Ectodermal cell (in vitro differentiated cells): Measurements from ENCODE around the gene EPHB2.

ENCODE experiments used
- H3K27ac ChIP-seq: 2 replicates; pipeline ENCODE4 v1.7.0; 2013; ENCODE audit warnings: mild to moderate bottlenecking, low read depth, low read length; ENCODE audit not compliant: insufficient read depth, poor library complexity, severe bottlenecking
- H3K27me3 ChIP-seq: 2 replicates; pipeline ENCODE4 v1.7.0; 2013; ENCODE audit warnings: mild to moderate bottlenecking, low read length; ENCODE audit not compliant: insufficient read depth, control insufficient read depth, poor library complexity, severe bottlenecking
- H3K36me3 ChIP-seq: one replicate; pipeline ENCODE4 v1.7.0; 2013; ENCODE audit warnings: low read length; ENCODE audit not compliant: control insufficient read depth, insufficient read depth
- H3K4me1 ChIP-seq: one replicate; pipeline ENCODE4 v1.7.0; 2013; ENCODE audit warnings: low read length; ENCODE audit not compliant: control insufficient read depth, insufficient read depth
- H3K4me3 ChIP-seq: 2 replicates; pipeline ENCODE4 v1.7.0; 2013; ENCODE audit warnings: low read depth, low read length, control low read depth; ENCODE audit not compliant: insufficient read depth
- H3K9me3 ChIP-seq: 2 replicates; pipeline ENCODE4 v1.7.0; 2013; ENCODE audit warnings: mild to moderate bottlenecking, low read length, moderate library complexity; ENCODE audit not compliant: control insufficient read depth
- WGBS, 2 experiments: methylation state at CpG; one replicate each; pipeline ENCODE4 v1.1.7; 2013; ENCODE audit warnings: missing lambda C conversion rate in 2 of 2; 5-methylcytosine and 5-hydroxymethylcytosine counted together

EPHB2 gene

DNA sequence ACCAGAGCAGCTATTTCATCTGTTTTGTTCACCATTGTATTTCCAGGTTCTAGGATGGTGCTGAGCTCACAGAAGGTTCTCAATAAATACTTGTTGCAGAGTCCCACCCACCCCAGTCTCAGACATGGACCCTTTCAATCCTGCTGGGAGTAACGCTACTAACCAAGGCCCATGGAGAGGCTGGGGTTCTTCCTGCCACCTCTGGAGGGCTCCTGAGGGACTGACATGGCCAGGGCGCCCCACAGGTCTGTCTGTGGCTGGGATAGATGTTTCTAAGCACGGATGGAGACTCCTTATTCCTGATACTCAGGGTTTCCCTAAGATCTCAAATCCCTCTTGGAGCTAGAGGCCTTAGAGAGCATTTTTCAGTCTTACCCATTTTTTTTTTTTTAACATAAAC, 87.4 kb downstream of the EPHB2 start:
- Histone ChIP-seq H3K36me3 (no peaks in the 10 kb centered on the region), H3K4me3 (no peak overlapping the region), H3K27me3 (no peaks in the 10 kb centered on the region), H3K9me3 (no peaks in the 10 kb centered on the region), H3K27ac (no peak overlapping the region), H3K4me1 (peaks cover 44% of the 10 kb centered on the region)
- WGBS, 2 experiments: 84 to 85% methylated on average over 3 of the region's 3 CpGs

DNA sequence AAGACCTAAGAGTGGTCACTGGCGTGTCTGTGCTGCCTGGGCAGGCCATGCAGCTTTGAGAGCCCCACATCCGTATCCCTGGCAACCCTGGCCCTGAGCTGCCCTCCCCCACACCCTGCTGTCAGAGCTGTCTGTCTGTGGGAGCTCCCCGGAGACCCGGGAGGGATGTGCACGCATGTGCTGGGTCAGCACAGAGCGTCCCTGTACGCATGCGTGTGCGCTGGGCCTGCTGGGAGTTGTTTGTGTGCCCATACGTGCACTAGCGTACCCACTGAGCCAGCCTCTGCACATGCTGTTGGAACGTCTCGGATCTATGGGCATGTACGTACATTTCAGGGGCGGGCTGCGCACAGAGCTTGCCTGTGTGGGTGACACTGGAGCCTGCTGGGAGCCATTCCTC, 89.3 kb downstream of the EPHB2 start:
- 87 to 88% methylated on average over 16 of the region's 16 CpGs for WGBS, 2 experiments
- no peak overlapping the region for H3K4me3 ChIP-seq
- H3K27me3 ChIP-seq: no peaks in the 10 kb centered on the region
- peaks cover 55% of the 10 kb centered on the region for H3K4me1 ChIP-seq
- no peaks in the 10 kb centered on the region for H3K9me3 ChIP-seq
- no peaks in the 10 kb centered on the region for H3K36me3 ChIP-seq
- H3K27ac ChIP-seq: no peak overlapping the region

DNA sequence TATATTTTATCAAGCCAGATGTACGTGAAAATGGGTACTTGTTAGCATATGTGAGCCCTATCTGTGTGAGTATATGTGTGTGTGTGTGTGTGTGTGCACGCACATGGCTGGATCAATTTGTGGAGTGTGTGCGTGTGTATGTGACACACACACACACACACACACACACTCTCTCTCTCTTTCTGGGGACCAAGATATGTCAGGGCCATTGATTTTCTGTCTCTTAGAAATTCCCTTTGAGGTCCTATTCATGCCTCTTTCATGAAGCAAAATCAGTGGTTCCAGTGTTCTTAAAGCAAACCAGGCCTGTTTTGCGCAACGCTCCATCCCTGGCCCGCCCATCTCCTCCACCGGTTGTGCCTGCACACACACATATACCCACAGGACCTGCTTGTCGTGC, 90.0 kb downstream of the EPHB2 start:
- no peak overlapping the region for H3K4me3 ChIP-seq
- no peaks in the 10 kb centered on the region for H3K9me3 ChIP-seq
- H3K4me1 ChIP-seq: peaks cover 62% of the 10 kb centered on the region
- no peak overlapping the region for H3K27ac ChIP-seq
- WGBS, 2 experiments: 89 to 95% methylated on average over 7 to 8 of the region's 8 CpGs
- no peaks in the 10 kb centered on the region for H3K27me3 ChIP-seq
- H3K36me3 ChIP-seq: no peaks in the 10 kb centered on the region

DNA sequence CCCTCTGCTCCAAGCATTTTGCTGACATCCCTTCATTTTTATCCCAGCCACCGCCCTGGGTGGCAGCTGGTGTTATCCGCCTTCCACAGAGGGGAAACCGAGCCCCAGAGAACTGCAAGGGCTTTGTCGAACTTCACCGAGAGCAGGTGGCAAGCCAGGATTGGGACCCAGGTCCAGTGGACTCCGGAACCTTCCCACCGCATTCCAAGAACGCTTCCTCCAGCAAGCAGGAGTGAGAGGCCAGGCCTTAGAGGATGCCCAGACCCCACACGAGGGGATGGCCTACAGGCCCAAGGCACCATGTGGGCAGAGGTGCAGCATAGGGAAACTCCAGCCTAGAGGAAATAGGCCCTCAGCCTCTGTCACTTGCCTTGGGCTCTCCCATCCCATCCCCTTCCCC, 90.7 kb downstream of the EPHB2 start:
- H3K27ac ChIP-seq: peak overlapping the region; percentile 79
- H3K27me3 ChIP-seq: no peaks in the 10 kb centered on the region
- WGBS, 2 experiments: 88 to 89% methylated on average over 9 of the region's 9 CpGs
- no peak overlapping the region for H3K4me3 ChIP-seq
- peaks cover 69% of the 10 kb centered on the region for H3K4me1 ChIP-seq
- H3K9me3 ChIP-seq: no peaks in the 10 kb centered on the region
- no peaks in the 10 kb centered on the region for H3K36me3 ChIP-seq

DNA sequence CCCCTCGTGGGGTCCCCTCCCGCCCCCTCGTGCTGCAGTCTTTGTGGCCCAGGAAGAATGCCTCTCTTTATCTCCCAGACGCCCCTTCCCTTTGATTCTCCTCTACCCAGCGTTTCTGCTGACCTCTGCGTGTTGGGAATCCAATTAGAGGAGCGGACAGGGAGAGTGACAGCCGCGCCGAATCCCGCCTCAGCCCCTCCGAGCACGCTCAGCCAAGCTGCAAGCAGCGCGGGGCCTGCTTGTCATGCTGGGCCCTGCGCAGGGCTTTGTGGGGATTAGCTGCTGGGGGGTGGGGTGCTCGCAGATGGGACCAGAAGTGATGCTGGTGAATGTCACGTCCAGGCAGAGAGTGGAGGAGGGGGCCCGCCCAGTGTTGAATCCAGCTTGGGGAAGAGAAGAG, 91.1 kb downstream of the EPHB2 start:
- H3K9me3 ChIP-seq: no peaks in the 10 kb centered on the region
- no peaks in the 10 kb centered on the region for H3K36me3 ChIP-seq
- H3K27ac ChIP-seq: peak overlapping the region; percentile 79
- 7 to 9% methylated on average over 19 of the region's 19 CpGs for WGBS, 2 experiments
- no peak overlapping the region for H3K4me3 ChIP-seq
- peaks cover 73% of the 10 kb centered on the region for H3K4me1 ChIP-seq
- no peaks in the 10 kb centered on the region for H3K27me3 ChIP-seq

DNA sequence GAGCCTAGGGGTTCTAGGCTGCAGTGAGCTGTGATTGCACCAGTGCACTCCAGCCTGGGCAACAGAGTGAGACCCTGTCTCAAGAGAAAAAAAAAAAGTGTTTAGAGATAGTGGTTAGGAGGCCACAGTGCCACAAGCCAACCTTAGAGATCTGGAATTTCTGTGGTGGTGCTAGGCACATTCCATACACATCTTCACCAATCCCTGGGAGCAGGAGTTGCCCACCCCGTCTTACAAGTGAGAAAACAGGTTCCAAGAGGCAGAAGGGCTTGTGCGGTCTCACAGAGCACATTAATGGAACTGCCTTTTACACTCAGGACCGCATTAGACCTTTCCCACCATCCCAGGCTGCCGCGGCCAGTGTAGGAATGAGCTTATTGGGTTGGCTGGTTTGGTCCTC, 93.2 kb downstream of the EPHB2 start:
- H3K27ac ChIP-seq: no peak overlapping the region
- WGBS, 2 experiments: 89 to 92% methylated on average over 5 of the region's 5 CpGs
- peaks cover 85% of the 10 kb centered on the region for H3K4me1 ChIP-seq
- no peaks in the 10 kb centered on the region for H3K9me3 ChIP-seq
- H3K27me3 ChIP-seq: no peaks in the 10 kb centered on the region
- no peaks in the 10 kb centered on the region for H3K36me3 ChIP-seq
- H3K4me3 ChIP-seq: no peak overlapping the region

DNA sequence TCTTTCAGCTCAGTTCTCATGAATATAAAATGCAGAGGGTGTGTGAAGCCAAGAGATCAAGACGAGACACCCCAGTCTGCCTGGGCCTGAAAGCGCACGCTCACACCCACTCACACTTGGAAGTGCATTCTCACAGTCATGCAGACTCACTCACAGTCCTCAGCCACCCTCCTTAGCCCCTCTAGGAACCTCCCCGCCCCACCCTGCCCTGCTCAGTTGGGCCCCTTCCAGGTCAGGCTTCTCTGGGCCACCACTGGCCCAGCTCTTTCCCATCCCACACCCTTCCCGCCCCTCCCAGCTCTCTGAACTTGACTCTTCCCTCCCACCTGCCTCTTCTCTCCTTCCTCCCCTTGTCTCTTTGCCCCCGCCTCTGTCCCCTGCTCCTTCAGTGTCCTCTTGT, 93.8 kb downstream of the EPHB2 start:
- Histone ChIP-seq H3K4me1 (peaks cover 82% of the 10 kb centered on the region), H3K4me3 (no peak overlapping the region), H3K27ac (no peak overlapping the region), H3K9me3 (no peaks in the 10 kb centered on the region), H3K36me3 (no peaks in the 10 kb centered on the region), H3K27me3 (no peaks in the 10 kb centered on the region)
- 66 to 74% methylated on average over 6 of the region's 6 CpGs for WGBS, 2 experiments

DNA sequence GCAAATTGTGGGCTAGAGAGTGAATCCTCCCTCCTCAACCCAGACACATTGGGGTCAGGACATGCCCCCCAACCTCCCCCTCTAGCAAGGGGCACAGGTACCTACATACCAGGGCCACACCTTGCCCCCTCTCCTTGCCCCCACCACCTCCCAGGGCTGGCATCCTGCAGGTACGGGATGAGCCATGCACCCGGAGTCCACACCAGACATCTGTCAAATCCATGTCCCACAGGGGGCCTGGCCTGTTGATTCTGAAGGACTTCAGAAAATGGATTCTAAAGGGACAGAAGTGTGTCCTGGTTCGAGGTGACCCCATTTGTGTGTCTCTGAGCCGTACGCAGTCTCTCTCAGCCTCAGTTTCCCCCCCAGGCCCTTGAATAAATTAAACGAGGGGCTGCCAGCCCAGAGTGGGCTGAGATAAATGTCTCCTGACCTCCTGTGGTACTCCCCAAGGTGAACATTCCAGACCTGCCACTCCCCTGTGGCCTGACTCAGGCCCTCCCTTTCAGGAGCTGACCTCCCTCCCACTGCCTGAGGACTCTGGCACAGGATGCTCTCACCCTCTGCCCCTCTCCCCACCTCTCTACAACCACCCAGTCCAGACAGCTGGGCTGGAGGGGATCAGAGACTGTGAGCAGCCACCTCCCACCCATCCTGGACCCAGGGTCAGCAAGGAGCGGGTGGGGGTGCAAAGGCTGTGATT, 94.5 kb downstream of the EPHB2 start:
- H3K27me3 ChIP-seq: no peaks in the 10 kb centered on the region
- no peaks in the 10 kb centered on the region for H3K36me3 ChIP-seq
- H3K9me3 ChIP-seq: no peaks in the 10 kb centered on the region
- no peak overlapping the region for H3K4me3 ChIP-seq
- 68 to 74% methylated on average over 7 of the region's 7 CpGs for WGBS, 2 experiments
- peaks cover 75% of the 10 kb centered on the region for H3K4me1 ChIP-seq
- H3K27ac ChIP-seq: no peak overlapping the region

DNA sequence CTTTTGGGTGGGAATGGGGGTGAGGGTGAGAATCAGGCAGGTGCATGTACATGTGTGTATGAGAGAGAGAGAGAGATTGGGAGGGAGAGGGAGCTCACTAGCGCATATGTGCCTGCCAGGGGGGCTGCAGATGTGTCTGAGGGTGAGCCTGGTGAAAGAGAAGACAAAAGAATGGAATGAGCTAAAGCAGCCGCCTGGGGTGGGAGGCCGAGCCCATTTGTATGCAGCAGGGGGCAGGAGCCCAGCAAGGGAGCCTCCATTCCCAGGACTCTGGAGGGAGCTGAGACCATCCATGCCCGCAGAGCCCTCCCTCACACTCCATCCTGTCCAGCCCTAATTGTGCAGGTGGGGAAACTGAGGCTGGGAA, 95.0 kb downstream of the EPHB2 start:
- Histone ChIP-seq H3K4me1 (peaks cover 70% of the 10 kb centered on the region), H3K9me3 (no peaks in the 10 kb centered on the region), H3K36me3 (no peaks in the 10 kb centered on the region), H3K4me3 (no peak overlapping the region), H3K27me3 (no peaks in the 10 kb centered on the region), H3K27ac (no peak overlapping the region)
- 15% methylated on average over 4 of the region's 4 CpGs for WGBS, 2 experiments

DNA sequence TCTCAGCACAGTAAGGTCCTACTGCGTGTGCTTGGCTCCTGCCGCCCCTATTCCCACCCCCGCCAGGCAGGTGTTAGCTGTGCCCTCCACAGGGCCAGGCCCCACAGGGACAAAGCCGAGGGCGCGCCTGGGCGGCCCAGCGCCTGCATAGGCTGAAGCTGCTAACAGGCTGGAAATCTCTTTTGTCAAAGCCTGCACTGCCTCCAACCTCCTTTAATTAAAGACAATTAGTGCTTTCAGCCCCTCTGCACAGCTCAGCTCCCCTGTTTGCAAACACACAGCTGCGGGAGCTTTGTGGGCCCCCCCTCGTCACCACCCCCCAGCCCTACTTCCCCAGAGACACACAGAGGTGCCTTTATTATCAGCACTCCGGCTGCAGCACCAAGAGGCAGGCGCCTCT, 95.9 kb downstream of the EPHB2 start:
- no peaks in the 10 kb centered on the region for H3K36me3 ChIP-seq
- WGBS, 2 experiments: 19 to 28% methylated on average over 12 of the region's 12 CpGs
- H3K27me3 ChIP-seq: no peaks in the 10 kb centered on the region
- peak overlapping the region; percentile 76 for H3K27ac ChIP-seq
- H3K4me3 ChIP-seq: no peak overlapping the region
- no peaks in the 10 kb centered on the region for H3K9me3 ChIP-seq
- peaks cover 61% of the 10 kb centered on the region for H3K4me1 ChIP-seq

DNA sequence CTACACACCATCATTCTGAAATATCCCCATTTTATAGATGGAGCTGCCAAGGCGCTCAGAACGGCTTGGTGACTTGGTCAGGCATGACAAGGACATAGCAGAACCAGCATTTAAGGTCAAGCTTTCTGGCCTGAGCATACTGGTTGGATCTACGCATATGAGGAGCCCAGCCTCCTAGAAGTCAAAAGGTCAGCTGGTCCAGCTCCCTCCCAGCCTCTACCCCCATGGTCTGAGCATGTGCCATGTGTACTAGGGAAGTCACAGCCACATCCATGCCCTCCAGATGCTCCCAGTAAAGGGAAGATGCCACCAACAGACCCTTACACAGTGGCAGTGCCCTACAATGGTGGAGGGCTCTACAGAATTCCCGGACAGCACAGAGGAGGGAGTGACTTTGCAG, 96.7 kb downstream of the EPHB2 start:
- Histone ChIP-seq H3K4me1 (peaks cover 53% of the 10 kb centered on the region), H3K27me3 (no peaks in the 10 kb centered on the region), H3K36me3 (no peaks in the 10 kb centered on the region), H3K27ac (peak overlapping the region; percentile 76), H3K9me3 (no peaks in the 10 kb centered on the region), H3K4me3 (no peak overlapping the region)
- 89 to 93% methylated on average over 4 of the region's 4 CpGs for WGBS, 2 experiments
